GM21717 (cell line): ENCODE results near the gene GPRASP3.

Source experiments
- ATAC-seq: cut with Tn5 transposase; IDR thresholded peaks from one replicate; pipeline ENCODE4 v1.9.1; 2021; ENCODE audit warnings: mild to moderate bottlenecking, moderate library complexity; ENCODE audit not compliant: unreplicated experiment

Gene GPRASP3

DNA sequence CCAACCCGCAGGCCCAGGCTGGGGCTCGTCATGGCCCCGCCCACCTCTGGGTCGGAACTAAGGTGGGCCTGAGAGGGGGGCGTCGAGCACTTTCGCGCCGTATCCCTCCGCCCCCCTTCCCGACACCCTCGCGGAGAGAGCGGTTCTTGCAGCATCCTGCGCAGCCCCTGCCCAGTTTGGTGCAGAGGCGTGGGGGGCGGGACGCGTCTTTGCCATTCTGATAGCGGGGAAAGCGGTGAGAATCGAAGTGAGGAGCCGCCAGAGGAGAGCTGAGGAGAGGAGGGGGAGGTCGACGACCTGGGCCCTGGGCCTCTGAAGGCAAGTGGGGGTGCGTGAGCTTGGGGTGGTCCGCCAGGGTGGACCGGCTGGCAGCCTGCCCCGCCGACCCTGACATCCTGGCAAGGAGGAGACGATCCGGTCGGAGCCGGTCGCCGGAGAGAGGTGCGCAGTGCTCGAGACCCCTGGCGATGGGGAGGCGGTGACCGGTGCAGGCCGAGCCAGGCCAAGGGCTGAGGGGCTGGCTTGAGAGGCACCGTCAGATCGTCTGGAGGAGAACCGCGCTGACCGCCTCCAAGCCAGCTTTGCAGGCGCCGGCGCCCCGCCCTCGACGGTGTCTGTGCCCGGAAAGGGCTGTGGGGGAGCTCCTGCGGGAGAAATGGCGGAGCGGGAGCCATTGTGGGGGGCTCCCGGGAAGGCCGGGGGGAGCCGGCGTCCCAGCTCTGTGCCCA is 25.5 kb downstream of the GPRASP3 start:
- no peak for ATAC-seq

- ATAC-seq: no peak
Measured at GRCh38 chrX:102765217-102765616, 44.7 kb downstream of the GPRASP3 start.

GRCh38 chrX:102765809-102766208 is 45.3 kb downstream of the GPRASP3 start:
- ATAC-seq: no peak

DNA sequence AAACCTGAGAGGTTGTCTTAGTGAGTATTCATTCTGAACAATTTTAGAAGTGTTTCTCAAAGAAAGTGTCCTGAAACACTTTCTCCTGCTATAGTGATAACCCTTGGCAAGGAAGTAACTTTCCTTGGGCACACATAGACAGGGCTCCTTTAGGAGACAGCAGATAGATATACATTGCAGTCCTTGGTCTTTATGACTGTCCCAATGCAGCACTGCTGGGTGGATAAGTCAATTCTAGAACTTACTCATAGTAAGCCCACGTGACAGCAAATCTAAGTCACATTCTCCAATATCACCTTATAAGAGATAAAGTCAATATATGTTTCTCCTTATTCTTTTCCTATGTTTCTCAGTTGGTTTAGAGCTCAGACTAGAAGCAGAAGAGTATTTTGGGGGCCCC is 46.7 kb downstream of the GPRASP3 start:
- ATAC-seq: no peak

DNA sequence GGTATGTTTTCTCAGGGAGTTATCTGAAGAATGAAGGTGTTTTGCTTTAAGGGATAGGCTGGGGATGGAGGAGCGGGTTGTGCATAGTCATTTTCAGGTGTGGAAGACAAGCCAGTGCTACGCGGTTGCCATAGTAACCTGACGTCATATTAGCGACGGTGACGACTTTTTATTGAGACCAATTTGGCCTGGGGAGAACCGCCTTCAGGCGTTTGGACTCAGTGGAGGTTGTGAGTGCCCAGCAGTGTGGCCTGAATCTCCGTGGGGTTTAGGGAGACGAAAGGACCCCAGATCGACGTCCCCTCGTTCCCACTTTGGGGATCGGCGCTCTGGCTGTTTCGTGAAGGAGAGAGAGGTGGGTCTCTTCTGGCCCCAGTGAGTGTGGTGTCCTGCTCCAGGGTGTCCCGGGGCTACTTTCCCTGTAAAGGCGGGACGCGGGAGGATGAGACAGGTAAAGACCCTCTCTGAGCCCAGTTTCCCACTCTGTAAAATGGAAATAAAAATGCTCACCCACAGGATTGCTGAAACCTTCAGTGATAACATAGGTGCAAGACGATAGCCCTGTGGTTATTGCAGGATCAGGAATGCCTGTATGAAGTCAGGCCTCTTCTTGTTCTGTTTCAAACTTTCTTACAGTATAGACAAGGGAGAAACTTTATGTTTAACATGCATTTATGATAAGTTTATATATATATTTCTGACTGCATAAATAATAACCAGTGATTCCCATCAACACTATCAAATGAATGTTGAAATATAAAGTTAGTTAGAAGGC is 48.6 kb downstream of the GPRASP3 start:
- ATAC-seq: peak; percentile 95
